Heart left ventricle (tissue), 13 donors: ENCODE measurements around the gene GALK2.

ENCODE experiments used
- CTCF ChIP-seq, 12 donors: fragments of 200-600 bp; sonication (generic) in 4 of 12; IDR thresholded peaks; one replicate each; pipeline versions ENCODE4 v1.5.0 to v1.8.0; 2018 to 2022; ENCODE audit warnings: antibody characterized with exemption in 12 of 12, mild to moderate bottlenecking in 5 of 12
- POLR2A ChIP-seq, 2 donors: fragments of 450-650 bp; IDR thresholded peaks; one replicate each; pipeline ENCODE4 v1.6.1; 2017; ENCODE audit warnings: antibody characterized with exemption in 2 of 2, mild to moderate bottlenecking in 2 of 2, moderate library complexity in 2 of 2
- donor health status: ischemic (EF 13 %, LVEDD 7.1; RV severe dilation, severe dysfunction).
- donor health status: DM: no; HTN: yes; CAD: no.
- donor health status: DM: no; HTN: no; CAD: no.
- donor health status: ischemic (EF 25% LVEDD 6.9; RV normal size, moderate dysfunction).
- donor health status: ischemic (EF 25% LVEDD 5.7; RV mildly dilated, moderate dysfunction).
- donor health status: ischemic (EF 35%, LVEDD 5.7; RV mildly dilated, moderate dysfunction).
- donor health status: nonischemic (EF 11% LVEDD 7.7; RV severe dilation, severe dysfunction).
- donor health status: DM: yes; HTN: yes; CAD: no.
- donor health status: PGD.
- donor health status: ischemic (EF 29% LVEDD 5.4; RV normal size, mild dysfunction).
- donor health status: nonischemic (EF 23%, LVEDD 6.1; RV moderate dilation, normal function).

GRCh38 chr15:49154359-49154758 is 15.7 kb upstream of the GALK2 start:
- TF ChIP-seq CTCF (IDR thresholded peaks at IDR 0.05) (no peak), POLR2A (IDR thresholded peaks at IDR 0.05) (no peak)
